HL-60 (cell line): ENCODE measurements around the gene TRPM1.

Experiments
- DNase-seq, 2 experiments: peaks; one replicate each; pipeline ENCODE4 v3.0.0-alpha.2; 2010 to 2020; ENCODE audit warnings: low read depth in 1 of 2, low spot score in 1 of 2
- H3K27ac ChIP-seq: fragments of 250-450 bp; sonication (Bioruptor Pico); replicated peaks from 2 replicates; pipeline ENCODE4 v1.5.1; 2020; ENCODE audit warnings: mild to moderate bottlenecking, moderate library complexity
- H3K27me3 ChIP-seq: fragments of 250-450 bp; sonication (Bioruptor Pico); 2 replicates; pipeline ENCODE4 v1.5.1; 2021; ENCODE audit warnings: mild to moderate bottlenecking, moderate library complexity; ENCODE audit not compliant: insufficient read depth, poor library complexity, severe bottlenecking
- H3K4me3 ChIP-seq: replicated peaks from 2 replicates; pipeline ENCODE4 v1.5.1; 2011; ENCODE audit warnings: mild to moderate bottlenecking, control low read depth, low read length; ENCODE audit not compliant: insufficient read depth
- CTCF ChIP-seq: IDR thresholded peaks from one replicate; pipeline ENCODE4 v1.5.1; 2011; ENCODE audit warnings: low read length, control low read depth, inconsistent platforms; ENCODE audit not compliant: insufficient read depth
- GABPA ChIP-seq: IDR thresholded peaks from 2 replicates; pipeline ENCODE4 v1.6.1; 2012; ENCODE audit warnings: low read depth
- POLR2AphosphoS5 ChIP-seq: IDR thresholded peaks from 2 replicates; pipeline ENCODE4 v1.6.1; 2012; ENCODE audit warnings: low read depth
- SPI1 ChIP-seq: IDR thresholded peaks from 2 replicates; pipeline ENCODE4 v1.6.1; 2012; ENCODE audit warnings: low read depth, mild to moderate bottlenecking, borderline replicate concordance
- TF ChIP-seq, protein P1 (sequence below): IDR thresholded peaks from 2 replicates; pipeline ENCODE4 v1.6.1; 2012; ENCODE audit warnings: low read depth; ENCODE audit not compliant: insufficient replicate concordance

The TRPM1 gene

GRCh38 chr15:30978328-30978727, 123.2 kb downstream of the TRPM1 start:
- TF ChIP-seq, protein P1, sequence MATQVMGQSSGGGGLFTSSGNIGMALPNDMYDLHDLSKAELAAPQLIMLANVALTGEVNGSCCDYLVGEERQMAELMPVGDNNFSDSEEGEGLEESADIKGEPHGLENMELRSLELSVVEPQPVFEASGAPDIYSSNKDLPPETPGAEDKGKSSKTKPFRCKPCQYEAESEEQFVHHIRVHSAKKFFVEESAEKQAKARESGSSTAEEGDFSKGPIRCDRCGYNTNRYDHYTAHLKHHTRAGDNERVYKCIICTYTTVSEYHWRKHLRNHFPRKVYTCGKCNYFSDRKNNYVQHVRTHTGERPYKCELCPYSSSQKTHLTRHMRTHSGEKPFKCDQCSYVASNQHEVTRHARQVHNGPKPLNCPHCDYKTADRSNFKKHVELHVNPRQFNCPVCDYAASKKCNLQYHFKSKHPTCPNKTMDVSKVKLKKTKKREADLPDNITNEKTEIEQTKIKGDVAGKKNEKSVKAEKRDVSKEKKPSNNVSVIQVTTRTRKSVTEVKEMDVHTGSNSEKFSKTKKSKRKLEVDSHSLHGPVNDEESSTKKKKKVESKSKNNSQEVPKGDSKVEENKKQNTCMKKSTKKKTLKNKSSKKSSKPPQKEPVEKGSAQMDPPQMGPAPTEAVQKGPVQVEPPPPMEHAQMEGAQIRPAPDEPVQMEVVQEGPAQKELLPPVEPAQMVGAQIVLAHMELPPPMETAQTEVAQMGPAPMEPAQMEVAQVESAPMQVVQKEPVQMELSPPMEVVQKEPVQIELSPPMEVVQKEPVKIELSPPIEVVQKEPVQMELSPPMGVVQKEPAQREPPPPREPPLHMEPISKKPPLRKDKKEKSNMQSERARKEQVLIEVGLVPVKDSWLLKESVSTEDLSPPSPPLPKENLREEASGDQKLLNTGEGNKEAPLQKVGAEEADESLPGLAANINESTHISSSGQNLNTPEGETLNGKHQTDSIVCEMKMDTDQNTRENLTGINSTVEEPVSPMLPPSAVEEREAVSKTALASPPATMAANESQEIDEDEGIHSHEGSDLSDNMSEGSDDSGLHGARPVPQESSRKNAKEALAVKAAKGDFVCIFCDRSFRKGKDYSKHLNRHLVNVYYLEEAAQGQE = no peak
- TF ChIP-seq CTCF = no peak
- no peak for TF ChIP-seq GABPA
- TF ChIP-seq POLR2AphosphoS5 = no peak
- no peak for TF ChIP-seq SPI1
- H3K27ac ChIP-seq = no peak overlapping the region
- DNase-seq = no peak
- no peaks in the 10 kb centered on the region for H3K27me3 ChIP-seq
- H3K4me3 ChIP-seq = no peak overlapping the region

GRCh38 chr15:30974112-30974511, 127.4 kb downstream of the TRPM1 start:
- Histone ChIP-seq H3K4me3 (no peak overlapping the region), H3K27me3 (no peaks in the 10 kb centered on the region), H3K27ac (no peak overlapping the region)
- DNase-seq = no peak
- TF ChIP-seq GABPA = no peak
- TF ChIP-seq, protein P1 = no peak
- no peak for TF ChIP-seq CTCF
- TF ChIP-seq POLR2AphosphoS5 = no peak
- TF ChIP-seq SPI1 = no peak

DNA sequence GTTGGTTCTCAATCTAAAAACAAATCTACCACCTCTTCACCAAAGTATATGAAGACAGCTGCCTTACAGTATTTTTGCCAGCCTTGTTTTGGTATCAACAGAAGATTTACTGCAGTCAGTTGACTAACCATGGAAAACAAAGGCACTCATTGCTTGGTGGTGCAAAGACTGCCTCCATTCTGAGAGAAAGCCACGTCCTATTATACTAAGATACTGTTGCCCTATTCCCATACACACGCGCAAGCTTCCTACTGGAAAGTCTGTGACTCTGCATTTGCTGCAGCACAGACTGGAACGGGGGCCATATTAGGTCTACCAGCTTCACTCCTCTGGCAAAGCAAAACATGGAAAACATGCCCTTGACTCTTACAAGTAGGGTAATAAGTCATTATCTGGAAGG, 128.1 kb downstream of the TRPM1 start:
- Histone ChIP-seq H3K27ac (no peak overlapping the region), H3K4me3 (no peak overlapping the region)
- TF ChIP-seq GABPA (no peak), SPI1 (no peak), POLR2AphosphoS5 (no peak), CTCF (no peak)
- TF ChIP-seq, protein P1 = no peak

More for the DNA sequence above, 128.1 kb downstream of the TRPM1 start:
- DNase-seq = no peak
- H3K27me3 ChIP-seq = no peaks in the 10 kb centered on the region
